ENCODE results near the gene ZYX. TPM values are rescaled to one million over a fixed set of nuclear protein-coding genes. Genes with fewer than 3 reads are reported as not detected.

The ZYX gene
- total RNA-seq, 1 donor from 2014 or later: 61.7 TPM

- Mint-ChIP-seq H3K4me3 (no peak overlapping the region), H3K36me3 (ENCODE audit: low read depth) (no peaks in the 10 kb centered on the region), H3K9me3 (peaks cover 2% of the 10 kb centered on the region), H3K27ac (ENCODE audit: unreplicated experiment) (no peak overlapping the region), H3K4me1 (no peaks in the 10 kb centered on the region), H3K27me3 (ENCODE audit: low read depth) (no peaks in the 10 kb centered on the region)
- DNase-seq (ENCODE audit: low read depth, low spot score): no peak
- TF ChIP-seq CTCF (conservative IDR thresholded peaks at IDR 0.05): no peak
These were observed 55.3 kb downstream of the ZYX start for GRCh38 chr7:143436325-143436946.

- no peak overlapping the region for H3K27ac Mint-ChIP-seq (ENCODE audit: unreplicated experiment)
- no peak for TF ChIP-seq CTCF (conservative IDR thresholded peaks at IDR 0.05)
- peaks cover 2% of the 10 kb centered on the region for H3K9me3 Mint-ChIP-seq
- no peaks in the 10 kb centered on the region for H3K27me3 Mint-ChIP-seq (ENCODE audit: low read depth)
- H3K4me3 Mint-ChIP-seq: no peak overlapping the region
- no peaks in the 10 kb centered on the region for H3K4me1 Mint-ChIP-seq
- DNase-seq (ENCODE audit: low read depth, low spot score): no peak
- H3K36me3 Mint-ChIP-seq (ENCODE audit: low read depth): no peaks in the 10 kb centered on the region
These were observed 56.4 kb downstream of the ZYX start for GRCh38 chr7:143437578-143437977.

- no peaks in the 10 kb centered on the region for H3K36me3 Mint-ChIP-seq (ENCODE audit: low read depth)
- no peaks in the 10 kb centered on the region for H3K27me3 Mint-ChIP-seq (ENCODE audit: low read depth)
- no peaks in the 10 kb centered on the region for H3K9me3 Mint-ChIP-seq
- no peak for DNase-seq (ENCODE audit: low read depth, low spot score)
- no peak overlapping the region for H3K27ac Mint-ChIP-seq (ENCODE audit: unreplicated experiment)
- H3K4me3 Mint-ChIP-seq: no peak overlapping the region
- no peaks in the 10 kb centered on the region for H3K4me1 Mint-ChIP-seq
- no peak for TF ChIP-seq CTCF (conservative IDR thresholded peaks at IDR 0.05)
These were observed 58.7 kb downstream of the ZYX start for GRCh38 chr7:143439866-143440265.

Small RNA genes lying within 50 kb of the gene (microRNA-seq; reads per million reads assigned to microRNA genes)
- not detected for gene MIR6892

Other genes starting within 250 kb of the ZYX start
- gene PIP, start 249.3 kb upstream of the ZYX start, total RNA-seq: not detected in 2 replicates
- not detected in 2 replicates for gene TAS2R39, start 197.9 kb upstream of the ZYX start, total RNA-seq
- gene TAS2R40, start 159.3 kb upstream of the ZYX start, total RNA-seq: not detected in 2 replicates
- 51.0 and 54.1 TPM in 2 replicates for gene GSTK1, start 117.9 kb upstream of the ZYX start, total RNA-seq
- gene TMEM139, start 96.4 kb upstream of the ZYX start, total RNA-seq: 0.61 and 0.91 TPM in 2 replicates
- 72.8 and 76.2 TPM in 2 replicates for gene CASP2, start 93.0 kb upstream of the ZYX start, total RNA-seq
- gene CLCN1, start 65.2 kb upstream of the ZYX start, total RNA-seq: 0.09 TPM in 1 of 2 replicates, not detected in the other
- gene FAM131B, start 18.6 kb upstream of the ZYX start, total RNA-seq: 15.0 and 15.5 TPM in 2 replicates
- not detected in 2 replicates for gene EPHA1, start 27.5 kb downstream of the ZYX start, total RNA-seq
- gene TAS2R60, start 62.1 kb downstream of the ZYX start, total RNA-seq: not detected in 2 replicates
- gene TAS2R41, start 96.5 kb downstream of the ZYX start, total RNA-seq: not detected in 2 replicates
- not detected in 2 replicates for gene CTAGE15, start 190.5 kb downstream of the ZYX start, total RNA-seq
- 0.09 and 0.11 TPM in 2 replicates for gene TCAF2, start 239.6 kb downstream of the ZYX start, total RNA-seq

Data from neural crest cell (in vitro differentiated cells).